GM12872 (cell line): ENCODE data around the gene CMTM2.

Source experiments
- TF ChIP-seq, protein P1 (sequence below): IDR thresholded peaks from 3 replicates; pipeline ENCODE4 v1.5.1; 2011; ENCODE audit warnings: low read depth, mild to moderate bottlenecking, low read length, moderate library complexity; ENCODE audit not compliant: insufficient read depth

Gene CMTM2

DNA sequence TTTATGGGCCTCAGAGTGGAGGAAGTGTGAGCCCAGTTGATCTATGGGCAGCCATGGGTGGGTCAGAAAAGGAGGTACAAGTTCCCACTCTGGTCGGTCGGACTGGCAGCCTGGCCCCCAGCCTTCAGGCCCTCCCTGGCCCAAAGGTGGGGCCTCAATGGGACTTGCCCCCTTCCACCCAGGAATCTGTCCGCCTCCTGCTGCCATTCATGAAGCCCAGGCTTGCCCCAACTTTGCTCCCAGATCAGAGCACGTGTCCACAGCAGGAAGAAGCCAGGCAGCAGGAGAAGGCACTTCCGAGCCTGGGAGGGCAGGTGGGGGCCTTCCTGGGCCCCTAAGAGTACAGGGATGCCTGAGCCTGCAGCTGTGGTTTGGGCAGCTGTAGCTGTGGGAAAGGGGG, 22.2 kb downstream of the CMTM2 start:
- TF ChIP-seq, protein P1, sequence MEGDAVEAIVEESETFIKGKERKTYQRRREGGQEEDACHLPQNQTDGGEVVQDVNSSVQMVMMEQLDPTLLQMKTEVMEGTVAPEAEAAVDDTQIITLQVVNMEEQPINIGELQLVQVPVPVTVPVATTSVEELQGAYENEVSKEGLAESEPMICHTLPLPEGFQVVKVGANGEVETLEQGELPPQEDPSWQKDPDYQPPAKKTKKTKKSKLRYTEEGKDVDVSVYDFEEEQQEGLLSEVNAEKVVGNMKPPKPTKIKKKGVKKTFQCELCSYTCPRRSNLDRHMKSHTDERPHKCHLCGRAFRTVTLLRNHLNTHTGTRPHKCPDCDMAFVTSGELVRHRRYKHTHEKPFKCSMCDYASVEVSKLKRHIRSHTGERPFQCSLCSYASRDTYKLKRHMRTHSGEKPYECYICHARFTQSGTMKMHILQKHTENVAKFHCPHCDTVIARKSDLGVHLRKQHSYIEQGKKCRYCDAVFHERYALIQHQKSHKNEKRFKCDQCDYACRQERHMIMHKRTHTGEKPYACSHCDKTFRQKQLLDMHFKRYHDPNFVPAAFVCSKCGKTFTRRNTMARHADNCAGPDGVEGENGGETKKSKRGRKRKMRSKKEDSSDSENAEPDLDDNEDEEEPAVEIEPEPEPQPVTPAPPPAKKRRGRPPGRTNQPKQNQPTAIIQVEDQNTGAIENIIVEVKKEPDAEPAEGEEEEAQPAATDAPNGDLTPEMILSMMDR, result no peak

- TF ChIP-seq, protein P1, result no peak
Measured at GRCh38 chr16:66603537-66604375, 24.5 kb downstream of the CMTM2 start.

DNA sequence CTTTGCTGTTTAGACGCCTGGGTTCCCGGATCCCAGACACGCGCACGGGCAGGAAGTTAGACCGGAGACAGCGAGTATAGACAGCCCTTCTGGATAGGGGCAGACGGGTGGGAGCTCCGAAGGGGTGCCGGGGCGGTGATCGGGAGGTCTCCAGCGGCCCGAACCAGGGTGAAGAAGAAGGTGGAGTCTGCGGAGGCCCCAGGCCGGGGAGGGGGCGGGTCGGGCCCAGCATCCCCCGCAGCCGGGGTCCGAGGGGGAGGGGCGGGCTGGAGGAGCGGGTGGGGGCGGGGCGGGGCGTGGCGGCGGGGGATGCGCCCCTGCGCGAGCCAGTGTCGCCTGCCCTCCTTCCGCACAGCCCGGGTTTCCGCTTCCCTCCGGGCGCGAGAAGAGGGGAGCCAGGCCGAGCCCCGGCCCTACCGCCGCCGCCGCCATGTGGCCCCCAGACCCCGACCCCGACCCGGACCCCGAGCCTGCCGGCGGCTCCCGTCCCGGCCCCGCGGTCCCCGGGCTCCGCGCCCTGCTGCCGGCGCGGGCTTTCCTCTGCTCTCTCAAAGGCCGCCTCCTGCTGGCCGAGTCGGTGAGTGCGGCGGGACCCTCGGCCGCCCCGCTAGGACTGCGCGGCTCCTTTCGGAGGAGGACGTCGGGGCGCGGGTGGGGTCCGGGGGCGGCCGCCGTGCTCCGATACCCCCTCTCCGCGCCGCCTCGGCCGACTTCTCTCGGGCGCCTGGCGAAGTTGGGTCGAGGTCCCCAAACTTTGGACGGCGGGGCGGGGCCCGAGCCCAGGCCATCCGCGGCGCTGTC, 25.3 kb downstream of the CMTM2 start, which contains the start of gene CMTM3:
Gene CMTM3, plus strand, starts transcription at position 329 of the 801 bp plus-strand sequence. Its CDS starts 102 bp downstream, at position 431.
- TF ChIP-seq, protein P1, result peak; percentile 54; the same call in 2 of the 3 replicates

DNA sequence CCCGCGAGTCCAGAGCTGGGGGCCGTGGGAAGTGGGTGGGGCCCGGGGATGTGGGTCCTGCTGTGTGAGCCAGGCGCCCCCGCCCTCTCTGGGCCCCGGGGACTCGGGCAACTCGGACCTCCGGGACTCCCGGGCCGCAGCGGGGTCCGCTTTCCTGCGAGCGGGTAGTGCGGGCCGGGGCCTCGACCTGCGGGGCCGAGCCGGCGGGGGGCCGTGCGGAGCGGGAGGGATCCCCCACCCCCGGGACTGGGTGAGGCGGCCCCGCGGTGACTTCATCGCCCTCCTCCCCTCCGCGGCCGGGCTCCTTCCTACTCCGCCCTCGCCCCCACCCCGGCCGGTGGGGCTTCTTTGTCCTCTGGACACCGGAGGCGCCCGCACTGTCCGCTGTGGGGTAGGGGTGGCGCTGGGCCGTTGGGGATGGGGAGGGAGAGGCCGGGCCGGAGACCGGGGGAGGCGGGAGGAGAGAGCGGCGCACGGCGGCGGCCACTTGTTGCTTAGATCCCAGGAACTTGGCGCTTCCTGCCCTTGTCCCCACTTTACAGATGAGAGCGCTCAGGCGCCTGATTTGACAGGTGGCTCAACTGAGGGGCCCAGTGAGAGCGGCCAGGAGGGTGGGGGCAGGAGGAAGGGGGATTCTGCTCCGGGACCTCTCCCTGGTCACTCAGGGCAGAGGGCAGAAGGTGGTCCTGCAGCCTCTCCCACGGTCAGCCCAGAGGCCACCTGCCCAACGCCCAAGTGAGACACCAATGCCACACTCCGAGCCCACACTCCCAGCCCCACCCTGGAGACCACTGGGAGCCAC, 26.1 kb downstream of the CMTM2 start:
- TF ChIP-seq, protein P1, result no peak

- TF ChIP-seq, protein P1, result no peak
Measured at GRCh38 chr16:66605979-66606751, 26.9 kb downstream of the CMTM2 start.

GRCh38 chr16:66608241-66609138, 29.2 kb downstream of the CMTM2 start:
- TF ChIP-seq, protein P1, result peak; percentile 98
